Activated CD4-positive, CD25-positive, alpha-beta regulatory T cell treated with anti-CD3 and anti-CD28 coated beads, Interleukin-2, amount 50 U/mL, for 72 hours (primary cell): ENCODE data around the gene FUT6.
A peak's percentile ranks its signal among the peaks of the same experiment; 100 is the strongest.

ENCODE experiments used
- DNase-seq: peaks from one replicate; pipeline ENCODE4 v3.0.0; 2021

Gene FUT6

DNA sequence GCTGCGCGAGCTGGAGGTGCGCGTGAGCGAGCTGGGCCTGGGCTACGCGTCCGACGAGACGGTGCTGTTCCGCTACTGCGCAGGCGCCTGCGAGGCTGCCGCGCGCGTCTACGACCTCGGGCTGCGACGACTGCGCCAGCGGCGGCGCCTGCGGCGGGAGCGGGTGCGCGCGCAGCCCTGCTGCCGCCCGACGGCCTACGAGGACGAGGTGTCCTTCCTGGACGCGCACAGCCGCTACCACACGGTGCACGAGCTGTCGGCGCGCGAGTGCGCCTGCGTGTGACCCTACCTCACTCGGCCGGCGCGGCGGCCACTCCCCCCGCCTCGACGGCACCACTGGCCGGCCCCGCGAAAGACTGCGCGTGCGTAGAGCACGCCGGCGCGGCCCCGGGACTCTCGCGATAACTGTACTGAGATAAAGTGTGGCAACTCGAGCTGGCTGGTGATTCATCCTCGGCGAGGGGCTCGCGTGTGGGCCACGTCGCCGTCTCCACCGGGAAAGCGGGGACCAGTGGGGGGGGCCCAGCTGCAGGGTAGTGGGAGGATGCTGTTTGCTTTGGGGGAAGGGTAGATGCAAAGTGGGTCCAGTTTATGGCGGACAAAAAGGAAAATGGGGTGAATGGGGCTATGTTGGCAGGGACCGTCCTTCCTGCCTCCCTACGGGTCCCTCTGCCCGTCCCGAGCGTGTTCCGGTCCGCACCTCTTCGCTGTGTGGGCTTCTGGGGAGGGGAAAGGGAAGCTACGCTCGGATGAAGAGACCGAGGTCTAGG is 11.4 kb downstream of the FUT6 start:
- DNase-seq = peak; percentile 97

DNA sequence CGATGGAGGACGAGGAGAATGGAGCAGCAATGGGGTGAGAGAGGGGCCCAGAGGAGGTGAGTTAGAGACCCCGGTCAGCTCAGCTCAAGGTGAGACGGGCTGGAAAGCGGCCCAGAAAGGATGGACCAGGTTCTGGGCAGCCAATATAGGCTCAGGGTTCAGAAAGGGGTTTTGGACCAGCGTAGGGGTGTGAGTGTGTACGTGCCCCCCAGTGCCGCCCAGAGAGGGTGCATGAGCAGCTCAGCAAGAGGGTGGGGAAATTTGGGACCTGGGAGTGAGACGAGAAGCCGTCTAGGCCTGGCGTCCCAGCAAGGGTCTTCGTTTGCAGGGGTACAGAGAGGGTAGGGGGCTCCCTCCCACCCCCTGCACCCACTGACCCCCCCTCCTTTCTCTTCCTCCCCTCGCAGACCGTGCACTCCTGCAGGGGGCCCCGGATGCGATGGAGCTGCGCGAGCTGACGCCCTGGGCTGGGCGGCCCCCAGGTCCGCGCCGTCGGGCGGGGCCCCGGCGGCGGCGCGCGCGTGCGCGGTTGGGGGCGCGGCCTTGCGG is 12.1 kb downstream of the FUT6 start:
- no peak for DNase-seq

DNA sequence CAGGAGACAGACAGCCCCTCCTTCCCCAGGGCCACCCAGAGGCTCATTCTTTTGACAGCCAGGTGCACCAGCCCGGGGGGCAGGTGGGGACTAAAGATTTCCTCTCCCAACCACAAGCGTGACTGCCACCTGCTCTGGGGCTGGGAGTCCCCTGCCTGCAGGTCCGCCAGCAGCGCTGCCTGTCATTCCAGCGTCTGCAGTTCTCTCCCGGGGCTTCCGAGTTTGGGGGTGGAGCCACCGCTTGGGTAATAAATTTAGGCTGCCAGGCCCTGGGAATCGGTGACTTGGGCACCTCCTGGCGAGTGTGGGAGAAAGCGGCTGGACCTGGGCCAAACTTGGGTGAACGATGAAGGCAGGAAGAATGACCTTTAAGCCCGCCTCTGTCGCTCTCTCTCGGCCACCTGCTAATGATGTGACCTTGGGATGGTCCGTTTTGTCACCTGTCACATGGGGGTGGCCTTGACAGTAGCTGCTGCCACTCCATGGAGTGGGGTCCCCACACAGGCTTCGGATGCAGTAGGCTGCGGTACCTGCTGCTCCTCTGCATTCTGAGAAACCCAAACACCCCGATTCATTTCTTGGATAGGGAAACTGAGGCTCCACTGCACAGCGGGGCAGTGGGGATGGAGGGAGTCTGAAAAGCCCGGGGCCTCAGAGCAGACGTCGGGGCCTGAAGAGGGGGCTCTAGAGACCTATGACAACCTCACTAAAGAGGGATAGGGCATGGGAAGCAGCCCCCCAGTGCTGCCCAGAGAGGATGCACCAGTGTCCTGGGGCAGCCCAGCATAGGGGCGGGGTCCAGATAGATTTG is 12.8 kb downstream of the FUT6 start:
- DNase-seq = no peak

DNA sequence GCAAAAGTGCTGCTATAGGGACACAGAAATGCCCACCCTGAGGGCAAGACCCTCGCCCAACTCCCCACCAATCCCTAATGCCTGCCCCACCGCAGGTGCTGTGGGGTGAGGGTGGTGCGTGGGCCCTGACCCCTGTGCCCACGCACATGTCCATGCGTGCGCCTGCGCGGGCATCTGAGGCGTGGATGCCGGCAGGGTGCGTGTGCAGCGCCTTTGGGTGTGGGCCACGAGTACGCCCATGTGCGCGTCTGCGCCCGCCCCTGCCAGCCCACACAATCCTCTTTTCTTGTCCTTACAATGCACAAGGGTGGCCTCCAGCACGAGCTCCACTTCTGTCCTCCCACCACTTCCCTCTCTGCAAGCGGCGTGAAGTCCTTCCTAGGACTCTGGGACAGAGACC is 14.3 kb downstream of the FUT6 start:
- DNase-seq = no peak

DNA sequence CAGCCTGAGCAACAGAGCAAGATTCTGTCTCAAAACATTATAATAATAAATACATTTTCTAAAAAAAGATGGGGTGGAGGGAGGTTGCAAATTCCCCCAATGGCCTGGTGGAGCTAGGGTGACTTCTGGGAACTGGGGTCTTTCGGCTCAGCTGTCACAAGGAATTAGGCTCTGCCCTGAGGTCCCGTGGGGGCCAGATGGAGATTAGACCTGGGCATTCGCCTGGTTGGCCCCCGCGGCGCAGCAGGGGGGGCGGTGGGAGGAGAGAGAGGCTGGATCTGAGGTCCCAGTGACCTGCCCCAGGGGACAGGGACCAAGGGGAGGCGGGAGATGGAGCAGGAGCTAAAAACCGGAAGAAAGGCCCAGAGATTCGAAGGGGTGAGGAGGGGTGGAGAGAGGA is 14.8 kb downstream of the FUT6 start:
- no peak for DNase-seq

DNA sequence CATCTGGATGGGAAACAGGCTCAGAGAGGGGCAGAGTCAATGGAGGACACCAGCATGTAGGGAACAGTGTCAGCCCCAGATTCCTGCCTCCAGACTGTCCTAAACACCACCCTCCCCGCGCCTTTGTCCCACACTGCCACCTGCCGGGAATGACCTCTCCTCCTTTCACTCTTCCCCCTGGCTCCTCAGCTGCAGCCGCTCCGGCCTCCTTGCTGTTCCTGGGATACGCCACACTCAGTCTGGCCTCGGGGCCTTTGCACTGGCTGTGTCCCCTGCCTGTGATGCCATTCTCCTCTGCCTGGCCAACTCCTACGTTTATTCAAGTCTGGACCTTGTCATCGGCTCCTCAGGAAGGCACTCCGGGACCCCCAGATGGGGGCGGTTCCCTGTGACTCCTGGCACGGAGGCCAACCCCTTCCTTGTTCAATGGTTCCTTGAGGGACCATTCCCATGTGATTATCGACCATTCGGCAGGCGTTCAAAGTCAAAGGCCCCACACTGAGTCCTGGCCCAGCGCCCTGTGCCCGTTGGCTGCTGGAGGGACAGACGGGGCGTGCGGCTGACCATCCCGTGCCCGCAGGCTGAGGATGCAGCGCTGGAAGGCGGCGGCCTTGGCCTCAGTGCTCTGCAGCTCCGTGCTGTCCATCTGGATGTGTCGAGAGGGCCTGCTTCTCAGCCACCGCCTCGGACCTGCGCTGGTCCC is 15.8 kb downstream of the FUT6 start:
- DNase-seq = no peak

DNA sequence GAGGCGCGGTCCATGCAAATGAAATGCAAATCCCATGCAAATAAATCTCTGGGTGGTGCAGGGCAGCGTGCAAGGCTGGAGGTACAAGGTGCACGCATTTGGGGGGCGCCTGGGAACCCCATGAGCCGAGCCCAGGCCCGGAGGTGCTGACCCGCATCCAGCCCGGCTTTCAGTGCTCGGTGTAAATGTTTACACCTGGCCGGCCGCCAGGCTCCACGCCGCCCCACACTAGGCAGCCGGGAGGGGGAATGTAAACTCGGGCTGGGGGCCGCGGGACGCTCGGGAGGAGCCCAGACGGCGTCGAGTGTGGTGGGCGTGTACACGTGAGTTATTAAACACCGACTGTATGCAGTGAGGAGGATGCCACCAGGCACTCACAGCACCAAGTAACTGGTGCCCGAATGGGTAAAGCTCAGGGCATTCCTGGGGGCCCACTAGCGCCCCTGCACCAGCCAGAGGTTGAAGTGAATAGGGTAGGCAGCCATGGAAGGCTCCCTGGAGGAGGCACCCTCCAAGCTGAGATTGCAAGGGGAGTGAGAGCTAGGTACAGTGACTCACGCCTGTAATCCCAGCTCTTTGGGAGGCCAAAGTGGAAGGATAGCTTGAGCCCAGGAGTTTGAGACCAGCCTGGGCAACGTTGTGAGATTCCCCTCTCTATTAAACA is 17.2 kb downstream of the FUT6 start:
- no peak for DNase-seq

DNA sequence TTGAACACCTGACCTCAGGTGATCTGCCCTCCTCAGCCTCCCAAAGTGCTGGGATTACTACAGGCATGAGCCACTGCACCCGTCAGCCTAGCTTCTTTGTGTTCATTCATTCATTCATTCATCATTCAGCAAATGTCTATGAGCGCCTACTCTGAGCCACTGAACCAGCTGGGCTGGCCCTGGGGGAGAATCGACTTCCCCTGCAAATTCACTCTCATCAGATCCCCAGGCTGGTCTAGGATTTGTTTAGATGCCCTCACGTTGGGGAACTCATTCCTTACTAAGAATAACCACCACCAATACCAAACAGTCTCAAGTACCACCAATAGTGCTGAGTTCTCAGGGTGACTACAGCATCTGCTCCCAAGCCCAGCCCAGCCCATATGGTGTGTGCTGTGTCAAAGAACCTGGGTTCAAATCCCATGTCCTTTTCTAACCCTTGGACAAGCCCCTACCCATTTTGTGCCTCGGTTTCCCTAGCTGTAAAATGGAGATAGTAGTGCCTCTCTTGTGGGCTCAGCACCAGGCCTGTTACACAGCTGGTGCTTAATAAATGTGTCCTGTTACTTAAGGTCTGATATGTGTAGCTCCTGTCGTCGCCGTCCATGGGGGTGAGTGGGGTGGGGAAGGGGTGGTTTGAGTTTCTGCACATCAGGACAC is 17.9 kb downstream of the FUT6 start:
- no peak for DNase-seq

DNA sequence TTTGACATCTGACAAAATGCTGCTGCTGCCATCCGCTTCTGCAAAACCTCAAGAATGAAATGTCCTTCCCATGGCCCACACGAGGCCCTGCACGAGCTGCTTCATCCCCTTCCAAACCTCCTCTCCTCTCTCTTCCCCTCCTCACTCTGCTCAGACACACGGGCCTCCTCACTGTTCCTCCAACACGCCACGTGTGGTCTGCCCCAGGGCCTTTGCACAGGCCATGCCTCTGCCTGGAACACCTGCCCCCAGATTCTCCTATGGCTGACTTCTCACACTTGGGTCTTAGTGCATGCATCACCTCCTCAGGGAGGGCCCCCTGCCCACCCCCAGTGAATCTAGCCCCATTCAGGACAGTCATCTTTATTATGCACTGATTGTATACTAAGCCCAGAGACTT is 18.7 kb downstream of the FUT6 start:
- no peak for DNase-seq

DNA sequence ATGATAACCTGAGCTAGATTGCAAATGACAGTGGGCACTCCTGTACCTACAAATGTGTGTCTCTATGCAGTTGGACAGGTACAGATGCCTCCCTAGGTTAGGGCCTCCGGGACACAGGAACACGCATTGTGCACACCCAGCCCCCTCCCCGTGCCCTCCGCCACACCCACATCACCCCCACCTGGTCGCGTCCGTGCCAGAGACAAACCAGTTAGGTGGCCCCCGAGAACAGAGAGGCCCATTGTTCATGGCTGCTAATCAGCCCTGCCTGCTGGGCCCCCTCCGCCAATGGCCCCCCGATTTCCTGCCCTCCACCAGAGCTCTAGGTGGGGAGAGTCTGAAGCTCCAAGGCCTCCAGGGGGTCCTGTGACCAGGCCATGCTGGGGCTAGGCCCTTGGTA is 20.9 kb downstream of the FUT6 start:
- no peak for DNase-seq

DNA sequence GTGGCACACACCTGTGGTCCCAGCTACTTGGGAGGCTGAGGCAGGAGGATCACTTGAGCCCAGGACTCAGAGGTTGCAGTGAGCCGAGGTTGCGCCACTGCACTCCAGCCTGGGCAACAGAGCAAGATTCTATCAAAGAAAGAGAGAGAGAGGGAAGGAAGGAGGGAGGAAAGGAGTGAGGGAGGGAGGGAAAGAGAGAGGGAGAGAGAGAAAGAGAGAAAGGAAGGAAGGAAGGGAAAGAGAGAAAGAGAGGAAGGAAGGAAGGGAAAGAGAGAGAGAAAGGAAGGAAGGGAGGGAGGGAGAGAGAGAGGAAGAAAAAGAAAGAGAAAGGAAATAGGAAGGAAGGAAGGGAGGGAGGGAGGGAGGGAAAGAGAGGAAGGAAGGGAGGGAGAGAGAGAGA is 22.3 kb downstream of the FUT6 start:
- DNase-seq = no peak

DNA sequence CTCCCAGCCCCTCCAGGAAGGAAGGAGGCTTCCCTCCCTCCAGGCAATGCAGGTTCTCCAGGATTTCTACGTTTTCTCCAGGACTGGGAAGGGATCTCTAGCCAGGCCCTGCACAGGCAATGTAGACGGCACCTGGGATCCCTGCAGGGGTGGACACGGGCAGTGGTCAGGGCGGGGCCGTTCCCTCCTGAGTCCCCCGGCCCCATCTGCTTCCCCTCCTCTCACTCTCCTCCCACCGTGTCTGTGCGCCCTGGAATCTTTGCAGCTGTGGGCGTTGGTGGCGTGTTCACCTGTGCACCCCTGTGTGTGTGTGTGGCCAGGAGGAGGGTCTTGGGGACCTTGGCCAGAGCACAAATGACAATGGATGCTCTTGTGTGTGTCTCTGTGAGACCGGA is 24.7 kb downstream of the FUT6 start:
- DNase-seq = no peak

DNA sequence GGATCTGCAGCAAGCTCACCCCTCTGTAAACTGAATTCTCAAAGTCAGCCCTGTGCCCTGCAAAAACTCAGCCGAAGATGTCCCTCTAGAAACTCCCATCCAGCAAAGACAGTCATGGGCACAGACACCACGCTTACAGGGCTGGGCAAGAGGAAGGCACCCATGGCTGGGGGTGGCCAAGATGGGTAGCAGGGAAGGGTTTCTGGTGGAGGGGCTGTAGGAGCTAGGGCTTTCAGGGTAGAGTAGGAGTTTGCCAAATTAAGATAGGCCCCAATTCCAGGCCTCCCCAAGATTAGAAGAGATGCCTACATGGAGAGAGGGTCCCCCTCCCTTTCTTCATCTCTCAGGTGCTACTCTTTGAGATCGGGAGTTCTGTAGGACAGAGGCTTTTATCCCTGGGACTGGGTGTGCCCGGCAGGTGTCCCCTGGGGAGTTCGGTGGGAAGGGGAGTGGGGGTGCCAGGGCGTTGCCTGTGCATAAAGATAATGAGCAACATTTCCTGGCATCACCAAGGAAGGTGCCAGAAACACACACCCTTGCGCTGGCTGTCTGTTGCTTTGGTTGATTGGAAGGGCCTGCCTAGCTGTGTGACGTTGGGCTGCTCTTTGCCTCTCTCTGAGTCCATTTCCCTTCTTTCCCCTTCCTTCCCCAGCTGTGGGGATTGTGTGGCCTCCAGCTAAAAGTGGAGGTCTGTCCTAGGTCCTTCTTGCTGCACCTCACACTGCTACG is 25.2 kb downstream of the FUT6 start:
- DNase-seq = no peak

DNA sequence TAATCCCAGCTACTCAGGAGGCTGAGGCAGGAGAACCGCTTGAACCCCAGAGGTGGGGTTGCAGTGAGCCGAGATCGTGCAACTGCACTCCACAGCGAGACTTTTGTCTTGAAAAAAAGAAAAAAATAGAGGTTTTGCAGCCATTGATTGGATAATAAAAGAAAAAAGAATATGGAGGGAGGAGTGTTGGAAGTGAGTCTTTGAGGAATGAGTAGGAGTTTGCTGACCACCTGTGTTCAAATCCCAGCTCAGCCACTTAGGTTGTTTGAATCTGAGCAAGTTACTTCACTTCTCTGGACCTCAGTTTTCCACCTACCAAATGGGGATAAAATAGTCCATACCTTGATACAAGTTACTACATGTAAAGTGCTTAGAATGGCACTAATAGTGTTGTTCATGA is 28.4 kb downstream of the FUT6 start:
- DNase-seq = no peak

DNA sequence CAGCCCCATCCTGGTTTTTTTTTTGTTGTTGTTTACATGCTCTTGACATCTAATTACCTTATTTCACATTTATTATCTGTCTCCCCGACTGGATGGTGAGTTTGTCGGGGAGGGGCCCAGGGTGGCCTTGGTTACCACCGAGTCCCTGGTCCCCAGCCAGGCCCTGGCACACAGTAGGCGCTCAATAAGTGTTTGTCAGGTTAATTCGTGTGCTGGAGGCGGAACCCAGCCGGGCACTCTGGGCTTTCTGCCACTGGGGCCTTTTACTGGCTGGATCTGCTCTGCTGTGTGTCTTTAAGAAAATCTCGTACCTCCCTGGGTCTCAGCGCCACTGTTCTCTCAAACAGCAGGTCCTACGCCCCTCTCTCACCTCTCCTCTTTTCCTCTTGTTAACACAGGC is 30.0 kb downstream of the FUT6 start:
- no peak for DNase-seq

DNA sequence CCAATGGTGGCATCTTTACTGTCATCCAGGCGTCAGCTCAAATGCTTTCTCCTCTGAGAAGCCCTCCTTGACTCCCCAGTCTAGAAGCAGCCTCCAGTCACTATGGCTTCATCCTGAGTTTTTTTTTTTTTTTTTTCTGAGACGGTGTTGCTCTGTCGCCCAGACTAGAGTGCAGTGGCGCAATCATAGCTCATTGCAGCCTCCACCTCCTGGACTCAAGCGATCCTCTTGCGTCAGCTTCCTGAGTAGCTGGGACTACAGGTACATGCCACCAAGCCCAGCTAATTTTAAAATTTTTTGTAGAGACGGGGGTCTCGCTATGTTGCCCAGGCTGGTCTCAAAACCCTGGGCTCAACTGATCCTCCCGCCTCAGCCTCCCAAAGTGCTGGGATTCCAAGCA is 30.4 kb downstream of the FUT6 start:
- DNase-seq = no peak

DNA sequence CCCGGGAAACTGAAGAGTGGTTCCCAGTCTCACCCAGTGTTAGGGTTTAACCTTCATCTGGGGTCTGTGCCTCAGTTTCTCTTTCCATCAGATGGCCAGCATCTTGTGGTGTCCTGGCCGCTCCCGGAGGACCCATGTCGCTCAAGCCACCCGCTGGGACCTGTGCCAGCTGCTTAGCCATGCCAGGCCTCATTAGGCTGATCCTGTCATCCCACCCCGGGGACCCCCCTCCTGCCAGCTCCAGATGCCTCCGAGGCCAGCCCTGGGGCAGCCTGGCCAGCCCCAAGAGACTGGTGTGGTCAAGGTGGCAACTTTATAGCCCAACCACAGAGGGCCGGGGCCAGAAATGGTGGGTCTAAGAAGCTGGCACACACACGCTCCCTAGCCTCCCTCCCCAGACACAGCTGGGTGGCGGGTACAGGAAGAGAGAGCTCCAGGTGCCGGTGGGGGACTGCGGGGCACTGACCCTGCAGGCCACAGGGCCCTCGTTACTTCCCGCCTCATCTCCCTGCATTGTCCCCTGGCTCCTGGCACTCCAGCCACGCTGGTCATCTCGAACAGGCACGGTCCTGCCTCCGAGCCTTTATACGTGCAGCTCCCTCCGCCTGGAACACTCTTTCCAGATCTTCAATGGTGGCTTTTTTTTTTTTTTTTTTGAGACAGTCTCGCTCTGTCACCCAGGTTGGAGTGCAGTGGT is 31.2 kb downstream of the FUT6 start:
- DNase-seq = no peak

DNA sequence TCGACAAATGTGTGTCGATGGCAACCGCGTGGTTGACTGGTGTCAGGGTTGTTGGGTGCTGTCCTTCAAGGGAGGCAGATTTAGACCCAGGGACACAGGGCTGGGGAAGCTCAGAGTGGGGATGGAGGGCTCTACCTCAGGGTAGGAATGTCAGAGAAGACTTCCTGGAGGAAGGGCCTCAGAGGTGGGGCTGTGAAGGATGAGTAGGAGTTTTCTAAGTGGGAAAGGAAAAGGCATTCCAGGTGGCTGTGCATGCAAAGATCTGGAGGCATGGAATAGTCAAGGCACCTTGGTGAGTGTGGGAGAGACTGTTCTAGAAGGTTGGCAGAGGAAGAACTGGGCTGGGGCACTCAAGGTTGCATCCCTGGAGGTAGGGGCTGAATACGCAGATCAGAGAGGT is 32.6 kb downstream of the FUT6 start:
- no peak for DNase-seq

DNA sequence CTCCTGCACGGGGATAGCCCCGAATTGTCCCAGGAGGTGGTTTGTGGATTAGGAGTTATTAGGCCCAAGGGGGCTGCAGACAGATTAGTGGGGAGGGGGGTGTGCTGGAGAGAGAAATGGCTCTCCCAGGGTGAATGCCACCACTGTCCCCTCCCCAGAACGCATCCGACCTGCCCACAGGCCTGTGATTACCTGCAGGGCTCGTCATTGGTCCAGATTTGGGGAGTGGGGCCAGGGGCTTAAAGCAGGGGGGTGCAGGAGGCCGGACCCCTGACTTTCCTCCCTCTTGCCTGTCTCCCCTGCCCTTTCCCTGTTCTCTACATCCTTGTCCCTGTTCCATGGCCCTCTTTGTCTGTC is 33.4 kb downstream of the FUT6 start:
- DNase-seq = no peak

DNA sequence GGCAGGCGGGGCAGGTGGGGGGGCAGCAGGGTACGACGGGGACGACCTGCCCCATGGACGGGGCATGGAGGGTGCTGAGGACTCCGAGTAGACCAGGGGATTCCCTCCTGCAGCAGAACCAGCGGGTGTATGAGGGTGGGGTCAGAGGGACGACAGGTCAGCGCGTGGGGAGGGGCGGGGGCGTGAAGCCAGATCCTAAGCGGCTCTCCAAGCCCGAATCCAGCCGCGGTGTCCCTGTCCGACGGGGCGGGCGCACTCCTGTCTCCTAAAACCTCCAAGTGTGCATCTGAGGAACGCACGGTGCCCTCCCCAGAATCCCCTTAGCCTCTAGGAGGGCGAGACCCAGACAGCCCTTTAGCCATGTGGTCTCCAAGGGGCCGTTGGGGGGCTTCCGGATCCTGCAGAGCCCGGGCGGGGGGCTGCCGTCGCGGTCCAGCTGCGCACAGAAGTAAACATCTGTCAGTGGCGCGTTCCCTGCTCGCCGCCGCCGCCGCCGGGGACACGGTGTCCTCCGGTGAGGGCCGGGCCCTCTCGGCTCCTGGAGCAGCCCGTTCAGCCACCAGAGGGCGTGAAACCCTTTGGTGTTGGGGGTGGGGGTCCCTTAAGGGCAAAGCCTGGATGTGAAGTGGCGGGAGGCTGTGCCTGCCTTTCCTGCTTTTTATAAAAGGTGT is 33.9 kb downstream of the FUT6 start:
- peak; percentile 62 for DNase-seq
